NAMALWA (cell line): ENCODE results near the gene PA2G4.

Source experiments
- DNase-seq: peaks from one replicate; pipeline ENCODE4 v3.0.0-alpha.2; 2015; ENCODE audit warnings: low spot score

Gene PA2G4

GRCh38 chr12:56126732-56127239 is 22.4 kb downstream of the PA2G4 start:
- peak; percentile 80 for DNase-seq

DNA sequence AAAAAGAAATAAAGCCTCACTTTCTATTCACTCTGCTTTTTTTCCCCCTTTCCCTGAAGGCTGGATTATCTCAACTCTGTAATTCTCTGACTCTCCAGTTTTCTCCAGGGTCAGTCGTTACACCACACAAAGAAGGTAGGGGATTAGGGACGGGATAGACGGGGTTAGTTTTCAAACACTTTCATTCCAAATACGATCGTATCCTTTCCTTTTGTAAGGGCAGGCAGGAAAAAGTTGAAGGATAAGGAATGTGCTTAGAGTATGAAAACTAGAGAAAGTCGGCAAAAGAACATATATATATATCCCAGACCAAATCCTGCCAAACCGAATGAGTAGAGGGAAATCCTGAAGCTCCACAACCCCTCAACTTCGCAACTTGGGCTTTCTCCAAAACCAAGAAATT is 23.1 kb downstream of the PA2G4 start:
- no peak for DNase-seq

DNA sequence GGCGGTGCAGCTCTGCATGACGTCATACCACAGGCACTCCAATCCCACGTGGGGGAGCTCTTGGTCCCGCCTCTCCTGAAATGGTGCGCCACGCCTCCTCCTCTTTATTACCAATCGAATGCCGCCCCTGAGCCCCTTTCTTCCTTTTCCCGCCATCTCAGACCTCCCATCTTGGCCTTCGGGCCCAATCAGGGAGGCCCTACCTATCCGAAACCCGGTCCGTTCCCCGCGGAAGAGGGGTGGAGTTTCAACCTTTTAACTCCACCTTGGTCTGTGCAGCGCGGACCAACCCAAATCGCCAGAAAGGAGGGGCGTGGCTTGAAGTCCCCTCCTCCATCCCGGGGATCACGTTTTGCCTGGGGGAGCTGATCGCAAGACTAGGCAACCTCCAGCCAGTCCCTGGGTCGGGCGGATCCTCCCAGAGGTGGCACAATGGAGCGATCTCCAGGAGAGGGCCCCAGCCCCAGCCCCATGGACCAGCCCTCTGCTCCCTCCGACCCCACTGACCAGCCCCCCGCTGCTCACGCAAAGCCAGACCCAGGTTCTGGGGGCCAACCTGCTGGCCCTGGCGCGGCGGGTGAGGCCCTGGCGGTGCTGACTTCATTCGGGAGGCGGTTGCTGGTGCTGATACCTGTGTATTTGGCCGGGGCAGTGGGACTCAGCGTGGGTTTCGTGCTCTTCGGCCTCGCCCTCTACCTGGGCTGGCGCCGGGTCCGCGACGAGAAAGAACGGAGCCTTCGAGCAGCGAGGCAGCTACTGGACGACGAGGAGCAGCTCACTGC is 23.7 kb downstream of the PA2G4 start, which contains the start of gene ESYT1:
TSS of gene ESYT1 (plus strand) at position 380 of the 782 bp plus-strand sequence. CDS start at position 433, 53 bp downstream.
- peak; percentile 100 for DNase-seq

GRCh38 chr12:56128670-56129205 is 24.4 kb downstream of the PA2G4 start:
- peak; percentile 36 for DNase-seq

GRCh38 chr12:56129206-56129941 is 25.0 kb downstream of the PA2G4 start:
- DNase-seq: peak; percentile 81

DNA sequence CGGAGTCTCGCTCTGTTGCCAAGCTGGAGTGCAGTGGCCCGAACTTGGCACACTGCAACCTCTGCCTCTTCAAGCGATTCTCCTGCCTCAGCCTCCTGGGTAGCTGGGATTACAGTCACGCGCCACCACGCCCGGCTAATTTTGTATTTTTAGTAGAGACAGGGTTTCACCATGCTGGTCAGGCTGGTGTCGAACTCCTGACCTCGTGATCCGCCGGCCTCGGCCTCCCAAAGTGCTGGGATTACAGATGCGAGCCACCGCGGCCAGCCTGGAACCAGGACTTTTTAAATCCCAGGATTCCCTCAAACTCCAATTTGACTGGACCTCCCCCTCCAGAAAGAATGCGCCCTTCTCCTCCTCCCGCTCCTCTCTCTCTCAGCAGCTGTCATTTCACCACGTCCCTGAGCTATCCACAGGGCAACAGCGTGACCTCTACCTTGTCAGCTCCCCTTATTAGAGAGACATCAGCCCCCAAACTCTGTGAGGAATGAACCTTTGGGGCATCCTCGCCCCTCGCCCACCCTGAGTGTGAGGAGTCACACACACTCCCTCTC is 25.7 kb downstream of the PA2G4 start:
- DNase-seq: no peak

DNA sequence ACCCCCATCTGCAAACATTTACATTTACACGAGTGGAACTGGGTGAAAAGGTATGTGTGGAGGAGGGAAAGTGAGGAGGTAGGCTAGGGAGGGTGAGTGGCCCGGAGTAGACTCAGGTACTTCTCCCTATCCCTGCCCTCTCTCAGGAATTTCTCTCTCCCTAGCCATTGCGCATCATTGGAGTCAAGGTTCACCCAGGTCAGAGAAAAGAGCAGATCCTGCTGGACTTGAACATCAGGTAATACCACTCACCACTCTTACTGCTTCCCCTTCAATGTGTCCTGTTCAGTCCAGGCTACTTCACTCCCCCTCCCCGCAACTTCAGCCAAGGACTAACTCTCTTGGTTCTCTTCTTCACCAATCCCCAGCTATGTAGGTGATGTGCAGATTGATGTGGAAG is 26.5 kb downstream of the PA2G4 start:
- DNase-seq: no peak

- DNase-seq: no peak
Measured at GRCh38 chr12:56134897-56135296, 30.5 kb downstream of the PA2G4 start.

GRCh38 chr12:56137853-56138571 is 33.7 kb downstream of the PA2G4 start:
- no peak for DNase-seq

- DNase-seq: no peak
Measured at GRCh38 chr12:56141946-56142784, 37.8 kb downstream of the PA2G4 start.

DNA sequence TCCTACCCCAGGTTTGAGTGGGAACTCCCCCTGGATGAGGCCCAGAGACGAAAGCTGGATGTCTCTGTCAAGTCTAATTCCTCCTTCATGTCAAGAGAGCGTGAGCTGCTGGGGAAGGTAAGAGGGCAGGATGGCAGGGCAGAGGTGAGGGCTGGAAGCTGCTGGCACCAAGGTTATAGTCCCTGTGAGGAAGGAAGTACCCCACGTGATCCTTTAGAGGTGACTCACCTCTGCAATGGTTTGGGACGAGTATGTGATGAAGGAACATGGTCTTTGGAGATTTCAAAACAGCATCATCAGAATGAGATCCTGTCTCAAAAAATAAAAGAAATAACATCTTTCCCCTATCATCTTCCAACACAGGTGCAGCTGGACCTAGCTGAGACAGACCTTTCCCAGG is 38.9 kb downstream of the PA2G4 start:
- no peak for DNase-seq

DNA sequence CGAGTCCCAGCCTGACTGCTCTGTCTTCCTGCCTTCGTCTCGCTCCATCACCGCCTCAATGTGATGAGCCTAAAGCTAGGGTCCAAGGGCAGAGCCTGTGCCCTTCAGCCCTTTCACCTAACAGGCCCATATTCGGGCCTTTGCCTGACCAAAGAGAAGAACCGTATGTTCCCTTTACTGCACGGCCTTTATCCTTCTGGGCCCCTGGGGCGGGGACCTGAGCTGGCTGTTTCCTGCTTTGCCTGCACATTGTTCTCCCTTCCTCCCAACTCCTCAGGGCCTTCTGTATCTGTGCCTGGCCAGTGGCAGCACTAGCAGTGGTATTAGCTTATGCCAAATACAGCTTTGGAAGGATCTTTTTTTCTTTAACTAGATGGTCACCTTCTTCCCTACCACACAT is 39.5 kb downstream of the PA2G4 start:
- no peak for DNase-seq

DNA sequence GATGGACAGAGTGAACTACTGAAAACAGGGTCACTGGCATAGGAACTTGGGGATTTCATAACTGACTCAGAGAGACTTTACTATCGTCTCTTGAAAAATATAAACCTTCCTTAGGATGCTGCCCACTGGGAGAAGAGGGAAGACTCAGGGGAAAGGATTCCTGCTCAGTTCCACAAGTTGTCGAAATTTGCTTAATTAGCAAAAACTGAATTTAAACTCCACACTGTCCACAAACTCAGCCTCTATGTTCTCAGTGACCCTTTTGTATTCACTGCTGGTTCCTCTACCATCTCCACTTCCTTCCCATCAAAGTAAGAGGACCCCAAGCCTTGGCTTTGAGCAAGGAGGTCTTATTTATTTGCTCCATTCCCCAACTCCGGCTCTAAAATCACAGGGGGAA is 40.9 kb downstream of the PA2G4 start:
- DNase-seq: no peak

GRCh38 chr12:56146492-56147460 is 42.4 kb downstream of the PA2G4 start:
- DNase-seq: no peak

GRCh38 chr12:56150563-56150962 is 46.2 kb downstream of the PA2G4 start:
- no peak for DNase-seq

DNA sequence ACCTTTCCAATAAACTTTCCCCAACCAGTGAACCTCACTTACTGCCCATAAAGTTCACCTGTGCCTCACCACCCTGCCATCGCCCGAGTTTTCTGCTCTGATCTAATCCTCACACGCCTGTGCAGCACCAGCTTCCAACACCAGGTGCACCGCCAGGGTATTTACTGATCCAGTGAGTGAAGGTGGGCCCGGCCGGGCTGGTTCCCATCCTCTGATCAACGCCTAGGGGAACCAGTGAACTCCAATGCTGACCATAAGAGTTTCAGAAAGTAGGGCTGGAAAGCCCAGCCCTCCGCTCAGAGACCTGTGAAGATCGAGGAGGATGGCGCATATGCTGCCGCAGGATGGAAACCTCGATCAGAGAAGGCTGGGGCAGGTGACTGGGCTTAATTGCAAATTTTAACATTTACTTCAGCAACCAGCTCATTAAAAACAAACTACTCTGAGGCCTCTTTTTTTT is 47.3 kb downstream of the PA2G4 start:
- peak; percentile 84 for DNase-seq

DNA sequence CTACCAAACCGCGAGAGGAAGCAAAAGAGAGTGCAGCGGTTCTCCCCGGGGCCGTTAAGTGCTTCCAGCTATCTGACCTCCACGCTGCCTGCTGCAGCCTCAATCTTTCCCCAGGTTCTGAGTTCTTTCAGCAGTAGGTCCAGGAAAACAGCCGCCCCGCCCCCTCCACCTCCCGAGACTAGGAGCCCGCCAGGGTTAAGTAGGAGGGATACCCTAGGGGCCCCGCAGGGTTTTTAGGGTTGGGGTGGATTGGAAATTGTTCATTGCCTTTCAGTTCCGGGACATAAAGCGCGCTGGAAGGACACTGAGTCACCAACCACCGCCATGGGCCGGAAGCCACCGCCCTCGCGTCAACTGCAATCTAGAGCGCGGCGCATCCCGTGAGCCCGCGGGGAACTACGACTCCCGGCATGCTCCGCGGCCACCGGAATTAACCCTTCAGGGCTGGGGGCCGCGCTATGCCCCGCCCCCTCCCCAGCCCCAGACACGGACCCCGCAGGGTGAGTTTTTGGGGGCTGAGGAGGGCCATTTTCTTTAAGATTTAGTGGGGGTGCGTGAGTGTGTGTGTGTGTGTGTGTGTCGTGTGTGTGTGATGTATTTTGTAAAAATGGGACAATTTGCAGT is 47.9 kb downstream of the PA2G4 start, which contains the start of gene MYL6B:
TSS of gene MYL6B (plus strand) at position 456 of the 624 bp plus-strand sequence. CDS start 1,332 bp downstream, outside the sequence.
- DNase-seq: peak; percentile 95

DNA sequence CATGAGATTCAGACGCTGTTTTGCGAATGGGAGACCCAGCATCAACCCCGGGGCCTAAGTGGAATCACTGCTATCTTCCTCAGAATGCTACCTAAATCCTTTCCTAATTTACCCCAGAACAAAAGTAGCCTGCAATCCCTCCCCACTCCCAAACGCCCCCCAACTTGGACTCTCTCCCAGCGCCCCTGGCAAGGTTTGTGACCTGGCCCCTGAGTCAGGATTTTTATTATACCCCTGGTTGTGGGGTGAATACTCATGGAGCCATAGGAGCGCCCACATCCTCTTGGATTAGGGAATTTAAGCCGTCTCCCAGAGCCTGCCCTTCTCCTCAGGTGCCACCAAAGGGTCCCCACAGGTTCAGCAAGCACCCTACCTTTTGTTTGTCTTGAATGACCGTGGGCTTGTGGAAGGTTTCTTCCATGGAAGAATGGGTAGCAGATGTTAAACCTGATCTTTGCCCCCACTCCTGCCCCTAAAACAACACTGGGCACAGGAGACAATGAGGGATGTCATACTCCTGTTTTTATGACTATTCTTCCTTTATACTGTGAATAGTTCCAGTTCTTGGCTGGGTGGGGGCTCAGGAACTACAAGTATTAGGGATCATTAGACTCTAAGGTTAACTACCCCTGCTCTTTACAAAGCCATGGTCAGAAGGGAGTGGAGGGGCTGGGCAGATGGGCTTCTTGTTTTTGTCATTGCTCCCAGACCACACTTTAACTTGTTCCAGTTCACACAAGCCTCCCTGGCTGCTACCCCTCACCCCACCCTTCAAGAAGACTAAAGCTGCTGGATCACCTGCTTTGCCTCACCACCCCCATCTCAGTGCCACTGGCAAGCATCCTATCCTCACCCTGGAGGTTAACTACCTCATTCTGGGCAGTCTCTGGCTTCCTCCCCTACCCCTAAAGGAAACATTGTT is 48.7 kb downstream of the PA2G4 start:
- DNase-seq: no peak
